GM18520 (cell line): Measurements from ENCODE around the gene NOS3.

Source experiments
- ATAC-seq: cut with Tn5 transposase; IDR thresholded peaks from one replicate; pipeline ENCODE4 v1.9.1; 2021; ENCODE audit not compliant: unreplicated experiment

Gene NOS3

DNA sequence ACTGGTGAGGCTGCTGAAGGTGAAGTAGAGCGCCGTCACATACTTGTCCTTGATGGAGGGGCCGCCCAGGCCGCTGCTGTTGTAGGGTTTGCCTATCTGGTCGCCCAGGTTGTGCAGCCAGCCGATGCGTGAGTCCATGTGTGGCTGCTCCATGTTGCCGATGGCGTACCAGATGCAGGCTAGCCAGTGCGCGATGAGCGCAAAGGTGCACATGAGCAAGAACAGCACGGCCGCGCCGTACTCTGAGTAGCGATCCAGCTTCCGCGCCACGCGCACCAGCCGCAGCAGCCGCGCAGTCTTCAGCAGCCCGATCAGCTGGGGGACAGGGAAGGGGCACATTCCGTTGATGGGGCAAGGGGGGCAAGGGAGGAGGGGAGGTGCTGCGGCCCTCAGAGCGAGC is 39.3 kb upstream of the NOS3 start:
- ATAC-seq = no peak

GRCh38 chr7:150952331-150953050 is 38.3 kb upstream of the NOS3 start:
- ATAC-seq = no peak

GRCh38 chr7:150953061-150953997 is 37.5 kb upstream of the NOS3 start:
- no peak for ATAC-seq

DNA sequence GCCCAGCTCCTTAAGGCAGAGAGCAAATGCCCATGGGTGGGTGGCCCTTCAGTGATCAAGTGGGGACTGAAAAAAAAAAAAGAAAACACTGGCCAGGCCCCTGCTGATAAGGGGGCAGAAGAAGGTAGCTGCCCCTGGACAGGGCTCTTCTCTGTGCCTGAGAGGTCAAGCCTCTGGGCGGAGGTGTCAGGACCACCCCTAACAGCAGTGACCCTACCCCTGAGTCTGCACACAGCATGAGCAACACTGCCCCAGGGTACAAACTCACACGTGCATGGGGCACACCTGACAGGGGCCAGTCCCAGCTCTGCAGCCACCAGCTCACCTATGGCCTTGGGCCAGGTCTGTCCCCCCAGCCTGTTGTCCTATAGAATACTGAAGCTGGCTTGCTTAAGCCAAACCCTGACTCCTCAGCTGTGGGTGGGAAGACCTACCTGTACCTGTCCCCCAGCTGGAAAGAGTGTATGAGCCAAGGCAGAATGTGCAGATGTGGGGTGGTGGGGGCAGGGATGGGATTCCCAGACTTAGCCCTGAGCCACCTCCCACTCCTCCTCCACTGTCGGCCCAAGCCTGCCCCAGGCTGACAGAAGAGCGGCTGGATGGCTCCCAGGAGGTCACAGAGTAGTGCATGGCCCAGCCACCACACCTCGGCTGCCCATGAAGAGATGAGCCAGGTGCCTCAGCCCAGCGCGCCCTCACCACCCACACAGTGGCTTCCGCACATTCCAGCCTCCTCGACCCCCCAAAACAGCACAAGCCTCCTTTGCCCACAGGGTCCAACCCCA is 36.4 kb upstream of the NOS3 start:
- ATAC-seq = no peak

DNA sequence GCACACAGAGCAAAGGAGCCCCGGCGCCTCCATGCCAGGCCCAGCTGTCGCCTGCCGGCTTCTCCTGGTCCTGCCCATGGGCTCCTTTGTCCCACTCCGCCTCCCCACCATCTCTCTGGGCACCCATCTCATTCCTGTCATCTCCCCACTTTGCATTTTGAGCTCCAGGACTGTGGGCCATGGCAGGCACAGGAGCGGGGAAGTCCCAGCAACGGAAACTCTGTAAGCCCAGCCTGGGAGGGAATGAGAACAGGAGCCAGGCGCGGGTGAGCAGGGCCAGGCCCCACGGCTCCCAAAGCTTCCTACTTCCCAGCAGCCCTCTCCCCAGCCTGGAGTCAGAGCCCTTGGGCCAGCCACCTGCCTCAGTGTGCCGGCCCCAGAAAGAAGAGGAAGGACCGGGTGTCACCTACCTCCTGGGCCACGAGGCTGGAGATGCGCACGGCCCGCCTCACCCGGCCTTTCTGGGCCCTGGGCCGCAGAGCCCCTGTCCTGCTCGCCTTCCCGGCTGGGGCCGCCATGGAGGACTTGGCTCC is 35.8 kb upstream of the NOS3 start:
- ATAC-seq = no peak

DNA sequence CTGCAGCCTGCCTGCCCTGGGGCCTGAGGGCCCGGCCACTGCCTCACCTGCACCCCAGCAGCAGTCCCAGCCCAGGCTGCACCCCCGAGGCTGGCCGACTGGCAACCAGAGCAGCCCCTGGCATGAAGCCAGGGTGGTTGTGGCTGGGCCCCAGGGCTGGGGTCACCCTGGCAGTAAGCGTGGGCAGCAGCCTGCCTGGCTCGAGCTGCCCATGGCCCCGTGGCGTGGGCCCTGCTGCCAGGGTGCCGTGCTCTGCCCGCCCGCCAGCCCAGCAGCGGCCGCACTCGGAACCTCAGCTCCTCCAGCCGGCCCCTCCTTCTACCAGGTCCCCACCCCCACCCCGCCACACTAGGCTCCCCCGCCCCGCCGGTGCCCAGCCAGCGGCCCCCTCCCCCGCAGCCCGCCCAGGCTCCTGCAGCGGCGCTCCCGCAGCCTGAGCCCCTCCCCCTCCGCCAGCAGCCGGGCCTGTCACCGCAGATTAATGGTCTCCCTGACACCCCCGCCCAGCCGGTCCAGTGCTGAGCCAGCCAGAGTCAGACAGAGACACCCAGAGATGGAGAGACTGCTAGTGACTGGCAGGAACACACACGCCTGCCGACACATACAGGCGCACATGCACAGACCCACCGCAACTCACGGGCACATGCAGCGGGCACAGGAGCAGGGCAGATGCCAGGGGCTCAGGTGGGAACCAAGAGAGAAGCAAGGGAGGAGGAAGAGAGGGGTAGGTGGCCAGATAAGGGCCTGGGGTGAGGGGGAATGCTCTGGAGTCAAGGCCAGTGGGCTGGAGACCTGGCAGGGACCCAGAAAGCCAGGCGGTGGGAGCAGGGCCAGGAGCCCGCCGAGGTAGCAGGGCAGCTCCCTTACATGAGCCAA is 35.1 kb upstream of the NOS3 start:
- no peak for ATAC-seq

DNA sequence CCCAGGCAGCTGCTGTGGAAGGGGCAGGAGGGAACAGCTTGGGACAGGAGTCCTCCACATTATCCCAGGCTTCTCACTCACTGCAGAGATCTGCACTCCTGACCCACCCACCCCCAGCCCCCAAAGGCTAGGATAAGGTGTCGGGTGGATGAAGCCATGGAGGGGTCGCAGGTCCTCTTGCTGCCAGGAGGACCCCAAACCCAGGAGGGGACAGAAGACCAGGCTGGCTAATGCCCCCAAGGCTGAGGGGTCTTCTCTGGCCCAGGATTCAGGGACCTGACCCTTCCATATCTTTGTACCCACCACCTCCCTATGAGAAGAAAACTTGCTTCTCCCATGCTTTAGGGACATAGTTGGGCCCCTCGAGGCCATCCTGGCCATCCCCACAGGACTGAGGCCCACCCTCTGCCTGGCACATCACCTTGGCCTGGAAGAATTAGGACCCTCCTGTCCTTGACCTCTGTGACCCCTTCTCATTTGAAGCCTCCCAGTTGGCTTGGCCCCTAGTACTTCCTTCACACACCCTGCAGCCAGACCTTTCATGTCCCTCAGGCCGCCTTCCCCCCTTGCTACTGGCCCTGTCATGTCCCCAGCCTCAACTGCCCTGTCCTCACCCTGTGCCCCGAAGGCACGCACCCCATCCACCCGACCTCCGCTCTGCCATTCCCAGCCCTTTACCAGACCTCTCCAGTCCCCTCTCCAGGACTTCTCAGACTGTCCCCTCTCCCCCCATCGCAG is 34.3 kb upstream of the NOS3 start:
- ATAC-seq = no peak

DNA sequence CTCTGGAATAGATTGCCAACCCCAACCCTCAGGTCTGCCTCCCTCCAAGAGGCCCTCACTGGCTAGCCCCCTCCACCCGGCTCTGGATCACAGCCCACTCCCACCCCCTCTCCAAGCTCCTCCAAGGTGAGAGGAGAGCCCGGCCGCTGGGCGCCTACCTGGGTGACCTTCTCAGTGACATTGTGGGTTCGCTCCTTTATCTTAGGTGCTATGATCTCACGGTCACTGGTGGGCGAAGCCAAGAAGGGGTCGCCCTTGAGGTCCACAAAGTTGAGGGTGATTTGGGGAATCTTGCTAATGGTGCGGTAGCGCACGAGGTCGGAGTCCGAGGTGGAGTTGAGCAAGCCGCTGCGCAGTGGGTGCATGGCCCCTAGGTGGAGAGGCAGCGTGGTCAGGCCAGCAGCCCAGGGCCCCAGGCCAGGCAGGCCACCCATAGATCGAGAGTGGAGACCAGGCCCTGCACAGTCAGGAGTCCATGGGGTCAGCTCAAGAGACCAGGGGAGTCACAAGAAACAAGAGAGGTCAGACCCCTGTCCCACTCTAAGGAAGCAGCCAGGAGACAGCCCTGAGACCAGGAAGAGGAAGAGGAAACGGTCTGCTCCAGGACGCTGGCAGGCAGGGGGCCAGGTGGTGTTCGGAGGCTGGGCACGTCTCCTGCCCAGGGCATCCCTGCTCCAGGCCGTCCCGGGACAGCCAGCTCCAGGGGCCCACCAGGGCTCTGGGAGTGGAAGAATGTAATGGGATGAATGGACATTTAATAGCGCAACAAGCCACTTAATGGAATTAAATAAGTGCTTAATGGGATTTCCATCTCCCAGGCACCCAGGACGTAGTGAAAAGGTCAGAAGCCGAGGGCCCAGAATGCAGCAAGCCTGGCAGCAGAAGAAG is 33.4 kb upstream of the NOS3 start:
- no peak for ATAC-seq

DNA sequence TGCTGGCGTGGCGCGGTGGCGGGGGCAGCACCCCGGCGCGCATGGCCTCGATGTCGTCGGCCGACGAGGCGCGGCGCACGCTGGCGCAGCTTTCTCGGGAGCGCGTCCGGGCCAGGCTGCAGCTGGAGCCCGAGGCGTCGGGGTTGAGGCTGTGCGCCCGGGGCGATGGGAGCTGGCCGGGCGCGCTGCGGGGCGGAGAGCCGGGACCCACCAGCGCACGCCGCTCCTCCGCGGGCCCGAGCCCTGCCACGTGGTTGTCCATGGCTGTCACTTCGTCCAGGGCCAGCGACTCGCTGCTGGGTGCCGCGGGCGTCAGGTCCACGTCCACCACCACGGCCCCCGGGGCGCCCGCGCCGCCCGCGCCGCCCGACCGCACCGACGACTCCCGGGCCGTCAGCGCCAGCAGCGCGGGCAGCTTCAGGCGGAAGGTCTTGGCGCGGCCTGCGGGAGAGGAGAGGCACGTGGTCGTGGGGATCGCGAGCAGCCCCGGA is 32.7 kb upstream of the NOS3 start:
- no peak for ATAC-seq

GRCh38 chr7:150958597-150958996 is 32.2 kb upstream of the NOS3 start:
- no peak for ATAC-seq

GRCh38 chr7:150959081-150959480 is 31.7 kb upstream of the NOS3 start:
- no peak for ATAC-seq

- no peak for ATAC-seq
Observed at GRCh38 chr7:150959739-150960734, 30.8 kb upstream of the NOS3 start.

GRCh38 chr7:150961510-150962289 is 29.1 kb upstream of the NOS3 start:
- ATAC-seq = no peak

DNA sequence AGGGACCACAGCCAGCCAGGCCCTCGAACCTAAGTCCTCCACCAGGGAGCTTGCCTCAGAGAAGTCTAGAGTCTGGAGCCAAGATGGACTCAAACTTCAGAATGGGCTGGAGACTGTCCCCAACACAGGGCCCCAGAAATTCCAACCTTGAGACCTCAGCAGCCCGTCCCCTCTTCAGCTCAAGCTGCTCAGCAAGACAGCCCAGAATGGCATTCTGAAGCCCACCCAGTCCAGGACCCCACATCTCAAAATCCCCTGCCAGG is 28.6 kb upstream of the NOS3 start:
- ATAC-seq = no peak

DNA sequence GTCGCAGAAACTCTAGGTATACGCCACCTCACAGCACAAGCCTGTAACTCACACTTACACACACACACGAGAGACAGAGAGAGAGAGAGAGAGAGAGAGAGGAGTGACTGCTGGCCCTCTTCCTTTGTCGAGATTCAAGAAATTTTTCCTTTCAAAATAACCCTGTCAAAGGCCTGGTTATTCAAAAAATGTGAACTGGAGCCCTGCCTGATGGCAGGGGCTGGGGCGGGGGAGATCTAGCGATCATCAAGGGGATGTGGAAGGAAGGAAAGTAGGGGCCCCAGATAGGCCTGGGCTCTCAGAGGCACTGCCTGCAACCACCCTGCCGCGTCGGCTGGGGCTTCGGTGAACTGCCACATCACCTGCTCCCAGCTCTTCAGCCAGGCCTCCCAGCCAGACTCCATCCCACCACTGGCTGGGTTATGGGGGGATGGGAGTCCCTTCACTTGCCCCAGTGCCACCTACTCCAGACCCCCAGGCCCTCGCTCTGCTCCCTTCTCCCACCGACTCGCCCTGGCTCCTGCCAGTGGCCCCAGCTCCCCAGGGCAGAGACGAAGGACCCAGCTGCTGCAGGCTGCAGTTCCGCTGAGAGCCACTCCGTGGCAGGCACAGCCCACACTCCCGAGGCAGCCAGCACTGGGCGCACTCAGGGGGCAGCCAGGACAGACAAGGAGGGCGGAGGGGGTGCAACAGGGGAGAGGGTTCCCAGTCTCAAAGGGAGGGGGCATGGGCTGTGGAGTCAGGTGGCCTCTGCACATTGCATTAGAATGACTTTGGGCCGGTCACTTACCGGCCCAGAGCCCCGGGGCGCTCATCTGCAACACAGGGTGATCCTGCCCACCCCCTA is 28.0 kb upstream of the NOS3 start:
- ATAC-seq = no peak
